ACHN (cell line): ENCODE measurements around the gene MMAA.
"Not testable (repeated sequence)": the region's sequence is repeated elsewhere in the genome, so short reads cannot be mapped to it uniquely, and the experiment has no call there.

ENCODE experiments used
- DNase-seq: peaks from one replicate; pipeline ENCODE4 v3.0.0-alpha.2; 2015
- in situ Hi-C: cut with HindIII; loops from 2 replicates; pipeline ENCODE4 v1.10.0; 2017; ENCODE audit warnings: low sequenced_read_pairs, low pct_ligation_motif_present, low pct_unique_long_range_greater_than_20kb

The MMAA gene

GRCh38 chr4:145625677-145626622 lies 6.8 kb downstream of the MMAA start:
- DNase-seq: no peak
- in situ Hi-C loops: no loop called here

DNA sequence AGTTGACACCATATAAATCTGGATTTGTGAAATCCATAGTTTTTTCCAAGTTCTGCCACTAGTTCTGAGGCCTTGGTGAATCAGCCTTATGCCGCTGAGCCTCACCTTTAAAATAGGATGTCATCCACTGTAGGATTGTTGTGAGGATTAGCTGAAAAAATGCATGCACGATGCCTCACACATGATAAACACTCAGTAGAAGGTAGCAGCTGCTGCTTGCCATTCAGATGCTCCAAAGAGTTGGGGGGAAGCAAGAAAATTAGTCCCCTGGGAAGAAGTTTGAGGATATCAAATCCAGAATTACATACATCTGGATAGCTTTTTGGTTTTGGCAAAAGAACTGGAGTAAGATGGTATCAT lies 7.4 kb downstream of the MMAA start:
- in situ Hi-C loops: no loop called here
- DNase-seq: no peak

- in situ Hi-C loops: no loop called here
- no peak for DNase-seq
Measured at GRCh38 chr4:145635117-145635516, 15.9 kb downstream of the MMAA start.

- in situ Hi-C loops: no loop called here
- DNase-seq: no peak
Measured at GRCh38 chr4:145635630-145636029, 16.4 kb downstream of the MMAA start.

- no peak for DNase-seq
- in situ Hi-C loops: no loop called here
Measured at GRCh38 chr4:145639186-145639698, 20.1 kb downstream of the MMAA start.

GRCh38 chr4:145640236-145640635 lies 21.1 kb downstream of the MMAA start:
- DNase-seq, in situ Hi-C loops: not testable (repeated sequence)

DNA sequence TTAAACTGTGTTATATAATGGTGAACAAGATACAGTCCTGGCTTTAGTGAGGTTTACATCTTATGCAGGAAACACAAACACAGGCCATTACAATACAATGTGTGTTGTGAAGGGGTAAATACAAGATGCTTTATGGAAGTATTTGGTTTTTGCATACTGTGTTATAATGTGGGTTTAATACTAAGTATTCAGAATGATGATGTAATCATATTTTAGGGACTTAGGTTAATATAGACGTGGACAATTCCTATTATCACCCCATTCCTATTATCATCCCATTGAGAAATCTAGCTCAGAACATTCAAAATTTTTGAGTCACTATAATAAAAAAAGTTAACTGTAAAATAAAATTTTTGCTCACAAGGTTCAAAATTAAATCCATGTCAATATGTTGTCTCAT lies 24.1 kb downstream of the MMAA start:
- DNase-seq: no peak
- in situ Hi-C loops: no loop called here

DNA sequence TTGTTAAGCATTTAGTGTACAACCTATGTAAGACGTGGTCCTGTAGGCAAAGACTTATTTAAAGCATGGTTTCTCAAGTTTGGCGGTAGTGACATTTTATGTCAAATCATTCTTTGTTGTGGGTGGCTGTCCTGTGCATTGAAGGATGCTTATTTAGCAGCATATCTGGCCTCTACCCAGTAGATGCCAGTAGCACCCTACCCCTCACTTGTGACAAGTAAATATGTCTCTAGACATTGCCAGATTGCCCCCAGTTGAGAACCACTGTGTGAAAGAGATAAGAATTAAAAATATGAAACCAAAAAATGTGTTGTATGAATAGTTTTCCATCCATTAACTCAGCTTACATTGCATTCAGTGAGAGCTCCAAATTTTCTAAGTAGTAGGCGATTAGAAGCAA lies 25.5 kb downstream of the MMAA start:
- DNase-seq: no peak
- in situ Hi-C loops: no loop called here

- no peak for DNase-seq
- in situ Hi-C loops: no loop called here
Measured at GRCh38 chr4:145656156-145656555, 37.0 kb downstream of the MMAA start.

DNA sequence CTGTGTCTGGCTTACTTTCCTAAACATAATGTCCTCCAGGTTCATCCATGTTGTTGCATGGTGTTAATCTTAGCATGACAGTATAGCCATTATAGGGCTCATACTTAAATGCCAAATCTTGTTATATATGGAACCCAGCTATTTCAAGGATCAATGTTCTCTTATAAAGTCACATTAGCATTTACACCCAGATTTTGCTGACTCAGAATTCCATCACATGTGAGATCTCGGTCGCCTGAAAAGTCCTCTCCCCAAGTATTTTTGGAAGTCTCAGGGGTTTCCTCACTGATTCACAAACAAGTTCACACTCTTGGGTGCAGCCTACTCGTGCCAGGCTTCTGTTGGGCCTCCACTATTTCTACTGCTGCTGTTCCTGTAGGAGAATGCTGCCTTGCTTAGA lies 40.9 kb downstream of the MMAA start:
- DNase-seq: no peak
- in situ Hi-C loops: no loop called here

DNA sequence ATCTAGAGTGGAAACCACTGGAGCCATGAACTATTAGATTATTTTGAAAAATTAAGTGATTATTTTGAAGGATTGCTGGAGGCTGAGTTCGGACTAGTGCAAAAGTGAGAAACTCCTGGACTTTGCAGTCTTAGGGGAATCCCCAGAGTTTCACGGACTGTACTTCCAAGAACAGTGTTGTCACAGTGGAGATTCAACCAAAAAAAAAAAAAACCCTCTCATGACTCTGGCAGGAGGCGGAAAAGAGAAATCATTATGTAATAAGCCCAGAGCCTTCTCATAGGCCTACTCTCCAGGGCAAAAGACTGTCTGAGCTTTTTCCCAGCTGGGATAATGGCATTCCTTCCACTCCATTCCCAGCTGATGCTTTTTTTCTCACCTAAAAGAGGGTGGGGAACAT lies 44.0 kb downstream of the MMAA start:
- in situ Hi-C loops: no loop called here
- DNase-seq: no peak

GRCh38 chr4:145665773-145666172 lies 46.6 kb downstream of the MMAA start:
- DNase-seq: no peak
- in situ Hi-C loops: no loop called here

GRCh38 chr4:145670422-145670821 lies 51.2 kb downstream of the MMAA start:
- in situ Hi-C loops: no loop called here
- no peak for DNase-seq

GRCh38 chr4:145679520-145679919 lies 60.3 kb downstream of the MMAA start:
- in situ Hi-C loops: no loop called here
- DNase-seq: peak; percentile 60

DNA sequence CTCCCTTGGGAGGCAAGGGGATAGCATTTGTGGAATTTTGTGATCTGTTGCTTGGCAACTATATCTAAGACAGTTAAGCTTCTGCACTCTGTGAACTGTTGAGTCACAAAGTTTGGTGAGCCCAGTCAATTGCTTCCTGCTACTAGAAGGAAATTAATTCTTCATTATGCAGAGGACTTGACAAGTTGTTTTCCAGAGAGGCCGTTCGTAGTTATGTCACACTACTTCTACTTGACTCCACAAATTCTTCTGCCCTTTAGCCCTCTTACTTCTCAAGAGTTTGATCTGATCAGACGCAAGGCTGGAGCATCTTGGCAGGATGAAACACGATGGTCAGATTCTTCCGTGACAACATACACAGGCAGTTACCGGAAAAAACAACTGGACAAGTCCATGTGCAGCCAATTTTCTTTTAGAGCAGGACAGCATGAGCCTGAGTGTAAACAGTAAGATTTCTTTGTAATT lies 60.8 kb downstream of the MMAA start, which contains the start of gene C4orf51:
Gene C4orf51, plus strand, starts transcription at position 156 of the 465 bp plus-strand sequence. Its CDS starts 58 bp downstream, at position 214.
- peak; percentile 20 for DNase-seq
- in situ Hi-C loops: no loop called here

DNA sequence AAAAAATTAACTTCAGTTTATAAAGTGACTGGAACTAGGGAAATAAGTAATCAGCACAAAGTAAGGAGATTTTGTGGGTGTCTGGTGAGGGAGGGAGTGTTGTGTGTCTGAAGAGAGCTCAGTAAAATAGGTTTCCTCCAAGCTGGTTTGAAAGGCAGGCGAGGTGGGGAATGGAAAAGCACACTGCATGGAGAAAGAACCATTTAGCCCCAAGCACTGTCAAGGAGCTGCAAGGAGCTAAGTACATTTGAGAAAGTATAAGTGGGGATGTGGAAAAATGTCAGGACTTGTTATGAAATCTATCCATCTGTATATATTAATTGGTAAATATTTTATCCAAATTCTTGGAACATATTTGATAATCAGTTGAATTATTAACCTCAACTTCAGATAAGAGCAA lies 61.7 kb downstream of the MMAA start:
- DNase-seq: no peak
- in situ Hi-C loops: no loop called here

- in situ Hi-C loops: no loop called here
- DNase-seq: no peak
Measured at GRCh38 chr4:145681518-145681917, 62.3 kb downstream of the MMAA start.

- in situ Hi-C loops: no loop called here
- no peak for DNase-seq
Measured at GRCh38 chr4:145681956-145682355, 62.8 kb downstream of the MMAA start.

- in situ Hi-C loops: no loop called here
- DNase-seq: no peak
Measured at GRCh38 chr4:145686991-145687390, 67.8 kb downstream of the MMAA start.

DNA sequence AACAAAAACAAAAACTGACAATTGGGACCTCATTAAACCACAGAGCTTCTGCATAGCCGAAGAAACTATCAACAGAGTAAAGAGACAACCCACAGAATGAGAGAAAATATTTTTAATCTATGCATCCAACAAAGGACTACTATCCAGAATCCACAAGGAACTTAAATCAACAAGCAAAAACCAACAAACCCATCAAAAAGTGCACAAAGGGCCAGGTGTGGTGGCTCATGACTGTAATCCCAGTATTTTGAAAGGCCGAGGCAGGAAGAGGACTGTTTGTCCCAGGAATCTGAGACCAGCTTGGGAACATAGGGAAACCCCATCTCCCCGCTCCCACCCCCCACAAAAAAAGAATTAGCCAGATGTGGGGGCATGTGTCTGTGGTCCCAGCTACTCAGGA lies 71.4 kb downstream of the MMAA start:
- DNase-seq: no peak
- in situ Hi-C loops: no loop called here
